Esophagus squamous epithelium (tissue), 5 donors: ENCODE measurements around the gene ATP8A2. TPM values are rescaled to one million over a fixed set of nuclear protein-coding genes. Genes with fewer than 3 reads are reported as not detected.
A peak's percentile ranks its signal among the peaks of the same experiment; 100 is the strongest.
"Not testable (repeated sequence)": the region's sequence is repeated elsewhere in the genome, so short reads cannot be mapped to it uniquely, and the experiment has no call there.

Experiments used
- DNase-seq: peaks from one replicate; lab custom pipeline; 2025; lab: John Stamatoyannopoulos, UW
- H3K27ac ChIP-seq, 4 donors: fragments of 200-600 bp; sonication (generic); one replicate each; pipeline ENCODE4 v1.5.1; 2016 to 2019; ENCODE audit warnings: mild to moderate bottlenecking in 1 of 4
- H3K27me3 ChIP-seq, 4 donors: fragments of 200-600 bp; sonication (generic); 1 replicate in 3 of 4; 2 replicates in 1 of 4; pipeline versions ENCODE4 v1.5.1 to v1.6.0; 2017 to 2021; ENCODE audit warnings: antibody characterized with exemption in 1 of 4
- H3K36me3 ChIP-seq, 3 donors: fragments of 200-600 bp; sonication (generic); one replicate each; pipeline ENCODE4 v1.5.1; 2016 to 2019
- H3K4me1 ChIP-seq, 3 donors: fragments of 200-600 bp; sonication (generic); one replicate each; pipeline ENCODE4 v1.5.1; 2017 to 2019
- H3K4me3 ChIP-seq, 4 donors: fragments of 200-600 bp; sonication (generic); 1 replicate in 3 of 4; 2 replicates in 1 of 4; pipeline ENCODE4 v1.5.1; 2016 to 2019; ENCODE audit warnings: mild to moderate bottlenecking in 2 of 4, moderate library complexity in 1 of 4
- H3K9me3 ChIP-seq, 3 donors: fragments of 200-600 bp; sonication (generic); one replicate each; pipeline ENCODE4 v1.5.1; 2016 to 2019
- POLR2A ChIP-seq, 4 donors: fragments of 450-650 bp; IDR thresholded peaks; one replicate each; pipeline ENCODE4 v1.6.1; 2017; ENCODE audit warnings: antibody characterized with exemption in 4 of 4, mild to moderate bottlenecking in 4 of 4, moderate library complexity in 3 of 4
- WGBS, 2 donors: methylation state at CpG; one replicate each; pipeline ENCODE4 v1.1.5; 2018; 5-methylcytosine and 5-hydroxymethylcytosine counted together
- intact Hi-C: fragments of 100-400 bp; cut with DNase I; formaldehyde crosslinking; loops from one replicate; pipeline ENCODE4 v1.15.0; 2022
- total RNA-seq, 4 donors: library from RNA; depleted of rRNA; stranded (reverse); fragments of >200 nt; gene quantifications; one replicate each; pipeline ENCODE4 v1.1.0, GENCODE V29; 2016
- TF ChIP-seq, protein P1 (sequence below), 6 experiments: fragments of 450-650 bp in 4 of 6; fragments of 200-600 bp in 2 of 6; sonication (generic) in 2 of 6; IDR thresholded peaks; one replicate each; pipeline ENCODE4 v1.5.1; 2016 to 2019; ENCODE audit warnings: antibody characterized with exemption in 6 of 6, mild to moderate bottlenecking in 4 of 6, moderate library complexity in 4 of 6
- donor health status: DM: yes; HTN: yes; CAD: no.

The ATP8A2 gene
- total RNA-seq, 4 donors from 2014 or later, result not detected

GRCh38 chr13:26062853-26063444 lies 691.2 kb downstream of the ATP8A2 start:
- Histone ChIP-seq H3K4me1 (no peaks in the 10 kb centered on the region), H3K36me3 (no peaks in the 10 kb centered on the region), H3K4me3 (no peak overlapping the region), H3K27ac (no peak overlapping the region), H3K9me3 (no peaks in the 10 kb centered on the region), H3K27me3 (peaks cover 0 to 9% (median 0%) of the 10 kb centered on the region in 4 donors)
- TF ChIP-seq, protein P1, sequence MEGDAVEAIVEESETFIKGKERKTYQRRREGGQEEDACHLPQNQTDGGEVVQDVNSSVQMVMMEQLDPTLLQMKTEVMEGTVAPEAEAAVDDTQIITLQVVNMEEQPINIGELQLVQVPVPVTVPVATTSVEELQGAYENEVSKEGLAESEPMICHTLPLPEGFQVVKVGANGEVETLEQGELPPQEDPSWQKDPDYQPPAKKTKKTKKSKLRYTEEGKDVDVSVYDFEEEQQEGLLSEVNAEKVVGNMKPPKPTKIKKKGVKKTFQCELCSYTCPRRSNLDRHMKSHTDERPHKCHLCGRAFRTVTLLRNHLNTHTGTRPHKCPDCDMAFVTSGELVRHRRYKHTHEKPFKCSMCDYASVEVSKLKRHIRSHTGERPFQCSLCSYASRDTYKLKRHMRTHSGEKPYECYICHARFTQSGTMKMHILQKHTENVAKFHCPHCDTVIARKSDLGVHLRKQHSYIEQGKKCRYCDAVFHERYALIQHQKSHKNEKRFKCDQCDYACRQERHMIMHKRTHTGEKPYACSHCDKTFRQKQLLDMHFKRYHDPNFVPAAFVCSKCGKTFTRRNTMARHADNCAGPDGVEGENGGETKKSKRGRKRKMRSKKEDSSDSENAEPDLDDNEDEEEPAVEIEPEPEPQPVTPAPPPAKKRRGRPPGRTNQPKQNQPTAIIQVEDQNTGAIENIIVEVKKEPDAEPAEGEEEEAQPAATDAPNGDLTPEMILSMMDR (IDR thresholded peaks at IDR 0.05), result peak; percentile 27 to 65 (median 52)
- no peak for TF ChIP-seq POLR2A (IDR thresholded peaks at IDR 0.05)
- intact Hi-C loops, result no loop called here
- no peak for DNase-seq
- 49 to 57% methylated on average over 5 of the region's 5 CpGs for WGBS, 2 donors

DNA sequence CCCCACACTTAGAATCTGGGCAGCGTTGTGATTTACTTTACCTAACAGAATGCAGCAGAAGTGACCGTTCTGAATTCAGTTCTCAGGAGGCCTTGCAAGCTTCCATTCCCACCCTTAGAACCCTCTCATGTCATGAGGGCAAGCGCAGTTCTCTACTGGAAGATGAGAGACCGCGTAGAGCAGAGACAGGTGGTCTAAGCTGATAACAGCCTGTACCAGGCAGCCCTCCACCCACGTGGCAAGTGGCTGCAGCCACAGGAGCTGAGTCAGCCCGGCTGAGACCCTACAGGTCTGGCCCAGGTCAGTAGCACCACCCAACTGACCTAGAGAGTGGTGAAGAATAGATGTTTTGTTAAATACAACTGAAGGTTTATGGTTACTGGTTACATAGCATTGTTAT lies 694.7 kb downstream of the ATP8A2 start:
- not testable (repeated sequence) for H3K4me3 ChIP-seq

DNA sequence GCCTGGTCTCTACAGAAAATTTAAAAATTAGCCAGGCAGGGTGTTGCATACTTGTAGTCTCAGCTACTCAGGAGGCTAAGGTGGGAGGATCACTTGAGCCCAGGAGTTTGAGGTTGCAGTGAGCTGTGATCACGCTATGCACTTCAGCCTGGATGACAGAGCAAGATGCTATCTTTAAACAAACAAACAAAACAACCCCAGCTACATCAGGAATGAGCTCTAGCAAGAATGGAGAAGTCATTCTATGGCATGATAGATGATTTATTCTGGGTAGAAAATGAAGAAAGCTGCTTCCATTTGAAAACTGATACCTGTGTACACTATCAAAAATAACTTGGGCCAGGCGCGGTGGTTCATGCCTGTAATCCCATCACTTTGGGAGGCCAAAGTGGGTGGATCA lies 695.8 kb downstream of the ATP8A2 start:
- TF ChIP-seq, protein P1 (IDR thresholded peaks at IDR 0.05), result no peak
- no peak for TF ChIP-seq POLR2A (IDR thresholded peaks at IDR 0.05)
- H3K9me3 ChIP-seq, result no peaks in the 10 kb centered on the region
- H3K36me3 ChIP-seq, result no peaks in the 10 kb centered on the region
- H3K4me3 ChIP-seq, result no peak overlapping the region
- peaks cover 0 to 13% (median 0%) of the 10 kb centered on the region in 4 donors for H3K27me3 ChIP-seq
- 87 to 90% methylated on average over 3 of the region's 3 CpGs for WGBS, 2 donors
- intact Hi-C loops, result loop anchor here (5.0 kb wide), 1 partner anchor 495 kb away; no protein-coding TSS in a partner anchor
- no peak overlapping the region for H3K27ac ChIP-seq
- DNase-seq, result no peak
- H3K4me1 ChIP-seq, result no peaks in the 10 kb centered on the region

More for the DNA sequence above, 694.7 kb downstream of the ATP8A2 start:
- intact Hi-C loops, result loop anchor here (5.0 kb wide), 1 partner anchor 494 kb away; no protein-coding TSS in a partner anchor
- DNase-seq, H3K27ac ChIP-seq, H3K36me3 ChIP-seq, H3K9me3 ChIP-seq, H3K4me1 ChIP-seq: not testable (repeated sequence)
- peaks cover 0 to 12% (median 0%) of the 10 kb centered on the region in 4 donors for H3K27me3 ChIP-seq
- 0 to 65% methylated on average over 1 to 6 of the region's 7 CpGs for WGBS, 2 donors

GRCh38 chr13:26068372-26068771 lies 696.6 kb downstream of the ATP8A2 start:
- peaks cover 0 to 13% (median 0%) of the 10 kb centered on the region in 4 donors for H3K27me3 ChIP-seq
- not testable (repeated sequence) for H3K9me3 ChIP-seq, H3K36me3 ChIP-seq, H3K4me1 ChIP-seq, H3K27ac ChIP-seq, DNase-seq, H3K4me3 ChIP-seq
- intact Hi-C loops, result loop anchor here (5.0 kb wide), 1 partner anchor 496 kb away; no protein-coding TSS in a partner anchor
- 87 to 97% methylated on average over 2 of the region's 2 CpGs for WGBS, 2 donors

DNA sequence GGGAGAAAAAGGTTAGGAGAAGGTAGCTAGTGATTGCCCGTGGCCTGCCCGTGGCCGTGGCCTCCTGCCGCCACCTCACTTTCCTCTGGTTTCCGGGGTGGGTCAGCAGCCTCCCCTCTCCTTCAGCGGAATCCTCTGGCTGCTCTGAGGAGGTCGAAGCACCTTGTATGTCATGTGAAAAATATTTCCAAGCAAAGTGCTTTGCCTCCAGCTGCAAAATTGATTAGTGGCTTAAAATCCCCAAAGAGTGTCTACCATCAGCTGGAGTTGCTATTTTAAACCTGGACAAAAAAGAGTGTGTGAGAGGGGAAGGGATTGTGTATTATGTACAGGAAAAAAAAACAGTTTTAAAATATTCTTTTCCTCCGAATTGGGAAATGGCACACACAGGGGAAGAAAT lies 697.9 kb downstream of the ATP8A2 start:
- DNase-seq, H3K9me3 ChIP-seq, H3K36me3 ChIP-seq, H3K4me1 ChIP-seq, H3K27ac ChIP-seq, H3K4me3 ChIP-seq: not testable (repeated sequence)
- 69 to 83% methylated on average over 7 to 8 of the region's 8 CpGs for WGBS, 2 donors
- H3K27me3 ChIP-seq, result peaks cover 0 to 21% (median 0%) of the 10 kb centered on the region in 4 donors
- intact Hi-C loops, result loop anchor here (5.0 kb wide), 1 partner anchor 497 kb away; no protein-coding TSS in a partner anchor

DNA sequence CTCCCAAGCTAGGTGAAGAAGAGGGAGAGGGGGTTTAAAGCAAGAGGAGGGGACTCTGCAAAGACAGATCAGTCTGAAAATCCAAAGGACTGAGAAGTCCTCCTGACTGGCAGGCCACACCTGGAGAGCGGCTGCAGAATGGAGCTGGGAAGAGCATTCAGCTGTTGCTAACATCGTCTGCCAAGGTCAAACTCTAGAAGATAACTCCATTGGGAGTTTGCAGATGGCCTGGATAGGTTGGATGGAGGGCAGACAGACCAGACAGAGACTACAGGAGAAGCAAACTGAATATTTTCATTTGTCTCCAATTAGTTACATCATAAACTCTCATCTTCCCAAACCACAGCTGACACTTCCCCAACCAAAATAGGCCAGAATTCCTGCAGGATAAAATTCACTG lies 699.9 kb downstream of the ATP8A2 start:
- intact Hi-C loops, result no loop called here
- Histone ChIP-seq H3K4me1 (peaks cover 0 to 5% (median 0%) of the 10 kb centered on the region in 3 donors), H3K9me3 (no peaks in the 10 kb centered on the region), H3K27ac (no peak overlapping the region), H3K4me3 (no peak overlapping the region), H3K36me3 (no peaks in the 10 kb centered on the region), H3K27me3 (peaks cover 0 to 39% (median 0%) of the 10 kb centered on the region in 4 donors)
- no peak for DNase-seq
- 11 to 69% methylated on average over 1 to 2 of the region's 2 CpGs for WGBS, 2 donors
- TF ChIP-seq, protein P1 (IDR thresholded peaks at IDR 0.05), result no peak
- TF ChIP-seq POLR2A (IDR thresholded peaks at IDR 0.05), result no peak
